ENCODE results near the gene ERP27. TPM values are rescaled to one million over a fixed set of nuclear protein-coding genes. Genes with fewer than 3 reads are reported as not detected.

Gene ERP27
- total RNA-seq, 1 donor from 2014 or later = not detected

GRCh38 chr12:14901228-14901562, 37.1 kb downstream of the ERP27 start:
- H3K4me1 Mint-ChIP-seq = peaks cover 17% of the 10 kb centered on the region

GRCh38 chr12:14900521-14901227, 37.7 kb downstream of the ERP27 start:
- H3K9me3 Mint-ChIP-seq = peaks cover 4% of the 10 kb centered on the region
- peaks cover 17% of the 10 kb centered on the region for H3K4me1 Mint-ChIP-seq

More at GRCh38 chr12:14901228-14901562, 37.1 kb downstream of the ERP27 start:
- Mint-ChIP-seq H3K4me3 (no peak overlapping the region), H3K27me3 (ENCODE audit: low read depth) (no peaks in the 10 kb centered on the region), H3K27ac (ENCODE audit: unreplicated experiment) (no peak overlapping the region), H3K36me3 (ENCODE audit: low read depth) (no peaks in the 10 kb centered on the region), H3K9me3 (peaks cover 6% of the 10 kb centered on the region)
- no peak for DNase-seq (ENCODE audit: low read depth, low spot score)
- TF ChIP-seq, protein P1, sequence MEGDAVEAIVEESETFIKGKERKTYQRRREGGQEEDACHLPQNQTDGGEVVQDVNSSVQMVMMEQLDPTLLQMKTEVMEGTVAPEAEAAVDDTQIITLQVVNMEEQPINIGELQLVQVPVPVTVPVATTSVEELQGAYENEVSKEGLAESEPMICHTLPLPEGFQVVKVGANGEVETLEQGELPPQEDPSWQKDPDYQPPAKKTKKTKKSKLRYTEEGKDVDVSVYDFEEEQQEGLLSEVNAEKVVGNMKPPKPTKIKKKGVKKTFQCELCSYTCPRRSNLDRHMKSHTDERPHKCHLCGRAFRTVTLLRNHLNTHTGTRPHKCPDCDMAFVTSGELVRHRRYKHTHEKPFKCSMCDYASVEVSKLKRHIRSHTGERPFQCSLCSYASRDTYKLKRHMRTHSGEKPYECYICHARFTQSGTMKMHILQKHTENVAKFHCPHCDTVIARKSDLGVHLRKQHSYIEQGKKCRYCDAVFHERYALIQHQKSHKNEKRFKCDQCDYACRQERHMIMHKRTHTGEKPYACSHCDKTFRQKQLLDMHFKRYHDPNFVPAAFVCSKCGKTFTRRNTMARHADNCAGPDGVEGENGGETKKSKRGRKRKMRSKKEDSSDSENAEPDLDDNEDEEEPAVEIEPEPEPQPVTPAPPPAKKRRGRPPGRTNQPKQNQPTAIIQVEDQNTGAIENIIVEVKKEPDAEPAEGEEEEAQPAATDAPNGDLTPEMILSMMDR (conservative IDR thresholded peaks at IDR 0.05) = peak; percentile 32

DNA sequence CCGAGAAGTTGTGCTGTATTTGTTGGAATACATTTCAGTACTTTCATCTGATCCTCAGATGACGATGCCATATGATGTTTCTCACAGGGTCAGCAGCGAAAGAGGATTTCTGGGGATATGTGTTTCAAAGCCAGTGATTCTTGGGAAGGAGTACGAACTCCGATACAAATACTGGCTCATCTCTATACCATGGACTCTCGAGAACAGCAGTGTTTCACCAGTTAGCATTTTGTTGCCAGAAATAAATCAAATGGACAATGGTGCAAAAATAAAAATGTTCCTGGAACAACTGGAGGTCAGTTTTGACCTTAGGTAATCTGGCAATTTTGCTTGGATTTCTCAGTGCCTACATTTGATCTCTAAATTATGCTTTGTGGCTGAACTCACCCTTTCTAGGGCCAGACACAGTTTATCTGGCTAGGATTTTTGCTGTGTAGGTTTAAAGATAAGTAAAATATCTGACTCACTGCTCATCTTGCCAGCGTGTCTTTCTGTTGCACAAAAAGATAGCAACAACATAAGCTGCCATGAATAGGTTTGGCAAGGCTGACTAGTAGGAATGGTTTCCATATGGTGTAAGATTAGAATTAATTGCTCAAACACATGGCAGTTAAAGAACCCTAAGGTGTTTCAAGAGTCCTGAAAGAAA, 41.7 kb downstream of the ERP27 start:
- Mint-ChIP-seq H3K27ac (ENCODE audit: unreplicated experiment) (no peak overlapping the region), H3K4me3 (no peak overlapping the region), H3K4me1 (peaks cover 28% of the 10 kb centered on the region), H3K36me3 (ENCODE audit: low read depth) (no peaks in the 10 kb centered on the region), H3K9me3 (peaks cover 4% of the 10 kb centered on the region), H3K27me3 (ENCODE audit: low read depth) (no peaks in the 10 kb centered on the region)
- DNase-seq (ENCODE audit: low read depth, low spot score) = no peak
- TF ChIP-seq, protein P1 (conservative IDR thresholded peaks at IDR 0.05) = no peak

More at GRCh38 chr12:14900521-14901227, 37.7 kb downstream of the ERP27 start:
- TF ChIP-seq, protein P1 (conservative IDR thresholded peaks at IDR 0.05) = no peak
- Mint-ChIP-seq H3K4me3 (no peak overlapping the region), H3K27me3 (ENCODE audit: low read depth) (no peaks in the 10 kb centered on the region), H3K27ac (ENCODE audit: unreplicated experiment) (no peak overlapping the region), H3K36me3 (ENCODE audit: low read depth) (no peaks in the 10 kb centered on the region)
- no peak for DNase-seq (ENCODE audit: low read depth, low spot score)

DNA sequence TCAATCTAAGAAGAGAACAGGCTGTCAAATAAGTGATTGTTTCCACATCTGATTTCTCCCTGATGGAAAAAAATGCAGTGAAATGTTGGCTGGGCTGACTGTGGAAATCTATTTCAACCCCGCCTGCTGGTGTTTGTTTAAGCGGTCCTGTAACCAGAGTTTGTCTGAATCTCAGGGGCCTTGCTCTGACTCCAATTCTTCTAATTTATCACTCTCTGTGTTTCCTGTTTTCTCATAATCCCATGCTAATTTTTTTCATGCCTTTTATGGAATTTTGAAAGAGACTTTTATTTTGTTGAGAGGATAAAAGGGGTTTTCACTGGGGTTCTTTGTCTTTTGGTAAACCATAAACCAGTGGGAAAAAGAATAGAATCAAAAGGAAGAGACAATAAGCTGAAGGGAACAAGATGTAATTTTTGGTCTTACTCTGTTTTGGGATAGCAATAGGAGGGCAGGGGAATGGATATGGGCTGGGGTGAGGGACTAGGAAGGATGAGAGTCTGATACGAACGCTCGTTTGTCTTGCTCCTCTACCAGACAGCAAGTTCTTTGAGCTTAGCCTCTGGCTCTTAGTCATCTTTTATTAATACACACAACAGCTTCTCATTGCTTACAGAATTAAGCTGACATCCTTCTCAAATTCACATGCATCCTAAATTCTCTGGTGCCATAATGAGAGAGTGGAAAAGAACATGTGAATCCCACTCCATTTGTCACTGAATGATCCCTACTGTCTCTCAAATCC, 44.7 kb downstream of the ERP27 start:
- no peaks in the 10 kb centered on the region for H3K9me3 Mint-ChIP-seq
- TF ChIP-seq, protein P1 (conservative IDR thresholded peaks at IDR 0.05) = no peak
- no peaks in the 10 kb centered on the region for H3K27me3 Mint-ChIP-seq (ENCODE audit: low read depth)
- H3K36me3 Mint-ChIP-seq (ENCODE audit: low read depth) = no peaks in the 10 kb centered on the region
- DNase-seq (ENCODE audit: low read depth, low spot score) = no peak
- peaks cover 11% of the 10 kb centered on the region for H3K4me1 Mint-ChIP-seq
- H3K27ac Mint-ChIP-seq (ENCODE audit: unreplicated experiment) = no peak overlapping the region
- no peak overlapping the region for H3K4me3 Mint-ChIP-seq

DNA sequence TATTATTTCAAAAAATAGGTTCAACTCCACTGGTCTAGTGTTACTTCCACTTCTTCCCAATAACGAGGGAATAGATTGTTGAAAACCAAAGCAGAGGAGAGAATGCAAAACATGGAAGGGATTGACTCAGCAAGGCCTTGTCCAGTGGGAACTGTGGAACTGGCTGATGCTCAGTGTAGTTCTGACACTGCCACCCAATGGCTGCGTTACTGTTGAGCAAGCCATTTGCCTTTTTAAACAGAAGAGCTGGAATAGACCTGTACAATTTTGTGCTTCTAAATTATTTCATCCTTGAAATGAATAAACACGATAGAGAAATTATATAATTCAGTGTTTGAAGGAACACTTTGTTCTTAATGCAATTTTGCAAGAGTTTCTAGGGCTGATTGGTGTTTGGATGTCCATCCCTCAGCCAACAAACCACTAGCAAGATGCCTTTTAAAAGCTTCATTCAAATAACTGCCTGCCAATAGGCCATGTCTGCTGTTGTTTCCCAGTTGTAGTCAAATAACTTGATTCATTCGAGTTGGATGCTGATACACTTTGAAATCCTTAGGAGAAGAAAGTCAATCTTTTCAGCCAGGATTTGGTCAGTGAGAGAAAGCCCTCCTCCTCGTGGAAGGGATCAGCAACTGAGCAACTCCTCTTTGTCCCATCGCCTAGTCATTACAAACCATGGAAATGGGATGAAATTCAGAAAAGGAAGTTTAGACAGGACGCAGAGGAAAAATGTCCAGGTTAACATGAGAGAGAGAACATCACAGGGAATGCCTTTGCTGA, 45.4 kb downstream of the ERP27 start:
- H3K27ac Mint-ChIP-seq (ENCODE audit: unreplicated experiment) = no peak overlapping the region
- TF ChIP-seq, protein P1 (conservative IDR thresholded peaks at IDR 0.05) = no peak
- H3K36me3 Mint-ChIP-seq (ENCODE audit: low read depth) = no peaks in the 10 kb centered on the region

More for the DNA sequence above, 45.4 kb downstream of the ERP27 start:
- Mint-ChIP-seq H3K4me3 (no peak overlapping the region), H3K9me3 (no peaks in the 10 kb centered on the region), H3K27me3 (ENCODE audit: low read depth) (no peaks in the 10 kb centered on the region), H3K4me1 (peaks cover 11% of the 10 kb centered on the region)
- no peak for DNase-seq (ENCODE audit: low read depth, low spot score)
